NCI-H345 (cell line): ENCODE measurements around the gene ROGDI.

Experiments
- DNase-seq: peaks from one replicate; lab custom pipeline; 2025; lab: John Stamatoyannopoulos, UW

ROGDI gene

GRCh38 chr16:4766875-4767628 is 35.4 kb downstream of the ROGDI start, which contains the start of gene ZNF500:
Gene ZNF500 (minus strand): TSS chr16:4767162. CDS start chr16:4765978, 1,184 bp downstream.
- peak; percentile 98 for DNase-seq

DNA sequence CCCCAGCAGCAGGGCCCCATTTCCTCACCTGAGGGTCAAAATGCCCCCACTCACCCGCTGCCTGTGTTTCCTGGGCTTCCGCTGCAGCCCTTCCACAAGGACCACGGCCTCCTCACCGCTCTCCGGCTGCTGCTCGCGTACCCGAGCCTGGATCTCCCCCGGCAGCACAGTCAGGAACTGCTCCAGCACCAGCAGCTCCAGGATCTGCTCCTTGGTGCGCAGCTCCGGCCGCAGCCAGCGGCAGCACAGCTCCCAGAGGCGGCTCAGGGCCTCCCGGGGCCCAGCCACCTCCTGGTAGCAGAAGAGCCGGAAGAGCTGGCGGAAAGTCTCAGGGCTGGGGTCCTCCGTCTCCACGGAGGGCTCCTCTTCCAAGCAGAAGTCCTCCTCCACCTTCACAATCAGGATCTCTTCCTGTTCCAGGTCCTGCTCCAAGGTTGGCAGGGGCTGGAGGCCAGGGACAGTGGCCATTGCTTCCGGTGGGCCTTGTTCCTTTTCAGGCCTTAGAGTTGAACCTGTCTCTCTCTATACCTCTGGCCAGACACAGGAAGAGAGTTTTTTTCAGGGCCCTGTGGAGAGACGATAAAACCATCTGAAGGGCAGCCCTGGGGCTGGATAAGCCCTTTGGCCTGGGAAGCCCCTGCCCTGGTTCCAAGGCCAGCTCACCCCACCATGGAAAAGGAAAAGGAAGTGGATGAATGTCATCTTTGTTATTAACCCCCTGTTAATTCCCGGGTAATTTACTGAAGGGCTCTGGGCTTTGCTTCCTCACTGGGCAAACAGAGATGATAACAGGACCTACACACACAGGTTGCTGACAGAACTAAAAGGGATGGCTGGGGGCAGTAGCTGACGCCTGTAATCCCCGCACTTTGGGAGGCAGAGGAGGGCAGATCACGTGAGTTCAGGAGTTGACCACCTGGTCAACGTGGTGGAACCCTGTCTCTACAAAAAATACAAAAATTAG is 36.6 kb downstream of the ROGDI start:
- no peak for DNase-seq

DNA sequence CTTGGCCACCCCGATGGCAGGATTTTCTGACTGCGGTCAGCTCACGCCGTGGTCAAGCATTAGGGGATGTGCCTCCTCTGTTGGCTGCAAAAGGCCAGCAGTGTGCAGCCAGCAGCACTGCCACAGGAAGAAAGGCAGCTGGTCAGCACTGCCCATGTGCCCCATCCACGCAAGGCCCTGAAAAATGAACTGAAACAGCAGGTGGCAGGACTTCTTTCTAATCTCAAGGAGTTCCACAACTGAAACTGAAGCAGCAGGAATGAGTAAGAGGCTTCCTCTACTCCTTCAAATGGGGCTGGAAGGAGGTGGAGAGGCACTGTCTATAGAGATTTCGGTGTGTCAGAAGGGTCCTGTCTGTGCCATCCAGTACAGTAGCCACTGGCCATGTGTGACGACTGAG is 38.6 kb downstream of the ROGDI start:
- DNase-seq, result no peak

GRCh38 chr16:4762205-4762604 is 40.2 kb downstream of the ROGDI start:
- no peak for DNase-seq

DNA sequence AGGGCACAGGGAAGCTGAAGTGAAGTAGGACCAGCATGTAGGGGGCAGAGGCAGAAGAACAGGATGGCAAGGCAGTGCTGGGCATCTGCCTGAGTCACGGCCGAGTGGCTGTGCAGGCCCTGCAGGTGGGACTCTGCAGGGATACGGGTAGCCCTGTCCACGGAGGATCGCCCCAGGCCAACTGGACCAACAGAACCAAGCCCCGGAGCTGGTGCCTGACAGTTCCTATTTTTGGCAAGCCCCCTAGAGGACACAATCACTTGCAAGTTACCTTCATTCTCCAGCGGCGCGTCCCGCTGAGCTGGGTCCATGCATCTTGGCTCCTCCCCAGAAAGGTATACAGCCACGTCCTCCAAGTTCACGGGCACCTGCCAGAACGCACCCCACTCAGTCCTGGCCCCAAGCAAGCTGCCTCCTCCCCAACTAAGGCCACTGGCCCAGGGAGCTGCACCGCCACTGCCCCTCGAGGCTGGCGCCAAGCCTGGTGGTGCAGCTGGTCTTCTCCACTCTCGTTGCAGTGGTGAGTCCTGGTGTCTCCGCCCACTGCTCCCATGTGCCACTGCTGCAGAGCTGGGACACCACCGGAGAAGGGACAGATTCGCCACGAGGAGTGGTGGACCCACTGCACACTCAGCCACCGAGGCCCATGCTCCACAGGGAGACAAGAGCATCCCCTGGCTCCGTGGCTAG is 42.1 kb downstream of the ROGDI start:
- DNase-seq, result no peak

DNA sequence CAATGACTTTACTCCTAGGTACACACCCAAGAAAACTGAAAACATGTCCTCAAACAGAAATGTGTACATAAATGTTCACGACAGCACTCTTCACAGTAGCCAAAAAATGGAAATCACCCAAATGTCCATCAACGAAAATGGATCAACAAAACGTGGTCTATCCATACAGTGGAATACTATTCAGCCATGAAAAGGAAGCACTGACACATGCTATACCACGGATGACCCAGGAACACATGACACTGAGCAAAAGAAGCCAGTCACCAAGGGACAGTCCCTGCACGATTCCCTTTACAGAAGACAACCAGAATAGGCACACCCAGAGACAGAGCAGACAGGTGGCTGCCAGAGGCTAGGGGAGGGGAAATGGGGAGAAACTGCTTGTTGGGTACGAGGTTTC is 46.7 kb downstream of the ROGDI start:
- DNase-seq, result no peak

GRCh38 chr16:4754865-4755264 is 47.6 kb downstream of the ROGDI start:
- no peak for DNase-seq

- DNase-seq, result no peak
Measured at GRCh38 chr16:4753227-4753626, 49.2 kb downstream of the ROGDI start.

DNA sequence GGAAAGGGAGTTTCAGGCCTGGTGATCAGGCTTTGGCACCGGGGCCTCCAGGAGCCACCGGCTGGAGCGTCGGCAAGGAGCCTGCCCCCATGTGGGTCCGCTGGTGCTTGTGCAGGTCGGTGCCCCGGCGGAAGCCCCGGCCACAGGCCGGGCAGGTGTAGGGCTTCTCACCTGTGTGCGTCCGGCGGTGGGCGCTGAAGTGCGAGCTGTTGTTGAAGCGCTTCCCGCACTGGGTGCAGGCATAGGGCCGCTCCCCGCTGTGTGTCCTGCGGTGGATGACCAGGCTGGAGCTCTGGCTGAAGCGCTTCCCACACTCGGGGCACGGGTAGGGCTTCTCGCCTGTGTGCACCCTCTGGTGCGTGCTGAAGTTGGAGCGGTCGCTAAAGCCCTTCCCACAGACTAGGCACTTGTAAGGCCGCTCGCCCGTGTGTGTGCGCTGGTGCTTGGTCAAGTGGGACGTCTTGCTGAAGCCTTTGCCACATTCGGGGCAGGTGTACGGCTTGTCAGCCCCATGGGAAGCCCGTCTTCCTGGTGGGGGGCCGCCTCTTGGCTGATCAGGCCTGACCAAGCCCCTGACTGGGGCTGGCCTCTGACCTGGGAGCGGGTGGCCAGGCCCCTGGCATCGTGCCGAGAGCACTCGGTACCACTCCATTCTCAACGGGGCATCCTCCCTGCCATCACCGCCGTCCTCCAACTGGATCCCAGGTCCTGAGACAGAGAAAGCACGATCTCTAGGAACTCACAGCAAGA is 49.9 kb downstream of the ROGDI start:
- DNase-seq, result no peak

- DNase-seq, result no peak
Measured at GRCh38 chr16:4750896-4751295, 51.5 kb downstream of the ROGDI start.

DNA sequence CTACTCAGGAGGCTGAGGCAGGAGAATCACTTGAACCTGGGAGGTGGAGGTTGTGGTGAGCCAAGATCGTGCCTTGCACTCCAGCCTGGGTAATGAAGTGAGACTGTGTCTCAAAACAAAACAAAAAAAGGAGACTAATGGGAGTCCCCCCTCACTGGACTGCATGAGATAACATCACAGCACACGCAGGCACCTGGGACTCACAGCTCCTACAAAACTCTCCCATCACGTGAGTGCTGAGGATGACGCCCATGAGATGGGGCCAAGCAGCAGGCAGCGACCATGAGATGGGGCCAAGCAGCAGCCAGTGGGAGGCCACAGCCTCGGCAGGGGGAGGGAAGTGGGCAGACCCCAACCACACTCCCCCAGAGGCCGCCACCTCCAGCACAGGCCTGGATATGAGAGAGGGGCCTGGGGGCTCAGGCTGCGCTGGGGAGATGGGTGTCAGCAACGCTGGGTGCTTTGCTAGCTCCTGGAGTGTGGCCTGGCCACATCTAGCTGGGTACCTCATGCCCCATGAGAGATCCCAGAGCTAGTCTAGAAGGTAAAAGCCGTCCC is 52.7 kb downstream of the ROGDI start:
- DNase-seq, result no peak

- DNase-seq, result no peak
Measured at GRCh38 chr16:4748682-4749411, 53.6 kb downstream of the ROGDI start.

- no peak for DNase-seq
Measured at GRCh38 chr16:4747906-4748681, 54.3 kb downstream of the ROGDI start.

DNA sequence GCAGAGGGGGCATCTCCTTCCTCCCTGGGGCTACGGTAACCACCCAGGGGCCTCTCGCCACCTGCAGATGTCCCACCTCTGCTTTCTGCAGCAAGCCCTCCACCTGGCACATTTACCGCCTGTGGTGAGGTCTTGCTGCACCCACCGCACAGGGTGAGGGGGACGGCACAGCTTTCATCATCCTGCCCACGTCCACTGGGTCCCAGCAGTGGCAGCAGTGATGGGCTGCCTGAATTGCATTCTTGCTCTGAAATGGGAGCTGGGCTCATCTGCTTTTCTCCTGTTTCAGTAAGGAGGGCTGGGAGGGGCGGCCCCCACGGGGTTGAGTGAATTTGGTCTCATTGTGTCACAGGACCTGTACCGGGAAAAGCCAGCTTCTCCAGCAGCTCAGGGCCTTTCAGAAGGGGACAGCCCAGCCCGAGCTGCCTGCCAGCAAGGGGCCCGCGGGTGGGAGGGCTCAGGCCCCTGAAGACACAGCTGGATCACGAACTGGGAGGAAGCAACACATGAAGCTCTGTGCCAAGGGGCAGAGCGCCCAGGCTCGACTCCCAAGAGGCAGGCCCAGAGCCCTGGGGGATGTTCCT is 55.4 kb downstream of the ROGDI start:
- no peak for DNase-seq
